Measurements from ENCODE around the gene PIP5K1B.

Gene PIP5K1B

DNA sequence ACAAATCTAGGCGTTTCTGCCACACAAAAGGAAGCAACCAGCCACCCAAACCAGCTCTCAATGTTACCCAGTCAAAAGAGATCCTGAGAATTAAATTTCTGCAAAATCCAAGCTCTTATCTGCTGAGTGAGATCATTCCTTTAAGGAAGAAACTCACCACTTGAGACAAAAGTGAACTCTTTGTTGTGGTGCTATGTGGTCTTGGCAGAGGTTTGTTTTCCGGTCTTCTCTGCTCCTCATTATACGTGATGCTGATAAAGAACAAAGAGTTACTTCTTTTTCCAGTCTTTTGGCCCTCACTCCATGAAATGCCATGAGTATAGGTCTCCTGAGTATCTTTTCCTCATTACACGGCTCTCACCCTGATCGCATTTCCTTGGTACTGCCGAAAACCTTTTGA lies 226.8 kb downstream of the PIP5K1B start:
- no peak for DNase-seq

DNA sequence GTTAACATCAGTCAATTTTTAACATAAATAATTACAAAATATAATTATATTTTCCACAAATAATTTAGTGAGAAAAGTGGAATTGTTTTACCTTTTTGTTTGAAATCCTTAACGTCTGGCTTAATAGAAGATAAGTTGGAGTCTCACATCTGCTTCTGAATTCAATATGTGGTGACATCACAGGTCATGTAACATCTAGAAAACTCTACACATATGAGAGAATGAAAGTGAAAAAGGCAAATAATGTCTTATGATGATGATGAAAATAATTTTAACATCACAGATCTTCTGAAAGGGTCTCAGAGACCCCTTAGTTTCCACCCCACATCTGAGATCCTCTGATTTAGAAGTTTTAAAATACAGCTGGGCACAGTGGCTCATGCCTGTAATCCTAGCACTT lies 227.4 kb downstream of the PIP5K1B start:
- DNase-seq, result no peak

DNA sequence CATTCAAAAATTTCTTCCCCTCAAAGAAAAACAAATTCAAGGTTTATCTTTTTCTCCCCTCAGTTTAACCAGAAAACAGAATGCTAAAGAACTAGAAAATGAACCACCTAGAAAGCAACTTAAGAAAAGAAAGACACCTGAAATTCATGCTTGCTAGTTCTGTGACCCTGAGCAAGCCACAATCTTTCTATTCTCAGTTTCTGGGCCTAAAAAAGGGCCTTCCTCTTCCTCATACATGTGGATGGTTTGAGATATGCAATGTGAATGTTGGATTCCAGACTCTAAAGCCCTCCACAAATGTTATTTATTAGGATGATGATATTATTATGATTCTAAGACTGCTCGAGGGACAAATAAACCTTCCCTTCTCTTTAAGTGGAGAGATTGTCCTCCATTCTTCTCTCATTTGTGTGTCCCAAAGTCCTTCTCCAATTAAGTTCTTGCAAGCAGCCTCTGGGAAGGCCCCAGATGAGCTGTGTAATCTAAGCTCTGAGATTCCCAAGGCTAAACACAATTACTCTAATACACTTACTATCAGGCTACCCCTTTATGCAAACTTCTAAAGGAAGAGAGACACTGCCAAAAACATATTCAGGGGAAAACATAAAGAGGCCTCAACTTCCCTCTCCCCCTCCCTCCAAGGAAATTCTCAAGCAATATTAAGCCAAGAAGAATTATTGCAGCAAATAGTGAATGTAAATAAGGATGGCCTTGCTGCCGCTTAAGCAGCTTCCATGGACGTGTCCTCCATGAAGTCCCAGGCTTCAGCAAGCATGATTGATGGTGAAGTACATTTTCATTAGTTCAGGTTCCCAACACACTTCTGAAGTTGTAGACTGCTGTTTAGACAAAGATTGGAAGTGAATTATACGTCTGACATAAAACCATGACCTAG lies 228.6 kb downstream of the PIP5K1B start:
- no peak for DNase-seq

DNA sequence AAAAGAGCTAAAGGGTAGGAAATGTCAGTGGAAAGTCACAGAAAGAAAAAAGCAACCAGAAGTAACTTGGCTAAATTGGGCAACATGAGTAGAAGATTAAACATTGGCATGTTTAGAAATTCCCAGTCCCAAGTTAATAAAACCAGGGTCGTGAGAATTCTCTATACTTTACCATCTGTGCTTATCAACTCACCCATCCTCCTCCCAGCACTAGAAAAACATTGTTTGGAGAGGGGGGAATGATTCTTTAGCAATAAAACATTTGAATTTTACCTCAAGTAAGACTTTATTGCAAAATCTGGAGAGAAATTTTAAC lies 229.2 kb downstream of the PIP5K1B start:
- no peak for DNase-seq

DNA sequence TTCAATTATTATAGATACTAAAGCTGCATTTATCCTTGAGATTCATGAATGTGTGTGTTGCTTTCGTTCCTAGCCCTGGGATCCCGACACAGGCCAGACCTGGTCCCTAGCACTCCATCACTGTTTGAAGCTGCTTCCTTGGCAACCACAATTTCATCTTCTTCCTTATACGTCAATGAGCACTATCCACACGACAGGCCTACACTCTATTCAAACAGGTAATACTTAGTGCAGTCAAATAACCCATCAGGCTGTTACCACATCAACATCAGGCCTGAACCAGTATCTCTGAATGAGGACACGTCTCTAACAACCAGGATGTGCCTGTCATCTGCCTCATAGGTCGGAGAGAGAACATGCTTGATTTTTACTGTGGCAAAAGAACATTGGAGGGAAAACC lies 235.5 kb downstream of the PIP5K1B start:
- DNase-seq, result no peak

DNA sequence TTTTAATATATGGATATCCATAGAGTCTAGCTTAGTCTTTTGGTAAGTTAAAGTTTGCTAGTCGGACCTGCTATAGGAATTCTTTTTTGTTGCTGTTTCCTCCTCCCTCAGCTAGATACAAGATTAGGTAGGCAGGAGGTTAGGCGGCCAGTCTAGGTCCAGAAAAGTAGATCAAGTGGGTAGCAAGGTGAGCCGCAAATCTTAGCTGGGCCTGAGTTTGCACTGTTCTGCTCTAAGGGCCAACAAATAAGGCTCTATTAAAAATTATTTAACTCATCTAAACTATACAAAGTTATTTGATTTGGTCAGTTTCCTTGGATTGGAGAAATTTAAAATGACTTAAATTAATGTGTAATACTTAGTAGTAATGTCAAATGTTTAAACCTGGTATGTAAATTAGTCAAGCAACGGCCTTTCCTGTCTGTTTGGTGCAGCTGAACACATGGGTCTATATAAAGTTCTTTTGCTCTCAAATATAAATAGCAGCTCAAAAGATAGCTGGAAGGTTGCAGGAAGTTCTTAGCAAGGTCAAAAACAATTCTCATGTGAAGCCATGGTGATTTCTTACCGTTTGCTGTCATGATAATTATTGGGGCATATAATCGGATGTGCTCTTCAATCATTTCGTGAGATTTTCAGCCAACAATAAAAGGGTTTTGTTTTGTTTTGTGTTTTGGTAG lies 236.9 kb downstream of the PIP5K1B start:
- no peak for DNase-seq

DNA sequence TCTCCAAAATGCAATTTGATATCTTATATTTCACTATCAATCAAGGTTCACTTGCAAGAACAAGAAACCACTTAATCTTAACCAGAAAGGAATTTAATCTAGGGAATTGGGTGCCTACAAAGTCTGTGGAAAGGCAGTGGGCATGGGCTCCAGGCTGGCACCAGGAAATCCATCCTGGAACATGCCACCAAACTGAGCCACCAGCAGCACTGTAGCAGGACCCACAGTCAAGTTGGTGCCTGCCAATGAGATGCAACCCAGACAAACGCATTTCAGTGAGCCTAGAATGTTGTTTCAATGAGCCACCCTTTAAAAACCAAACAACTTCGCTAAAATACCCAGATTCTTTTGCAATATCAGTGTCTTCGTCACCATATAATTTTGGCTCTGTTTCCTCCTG lies 237.8 kb downstream of the PIP5K1B start:
- no peak for DNase-seq

DNA sequence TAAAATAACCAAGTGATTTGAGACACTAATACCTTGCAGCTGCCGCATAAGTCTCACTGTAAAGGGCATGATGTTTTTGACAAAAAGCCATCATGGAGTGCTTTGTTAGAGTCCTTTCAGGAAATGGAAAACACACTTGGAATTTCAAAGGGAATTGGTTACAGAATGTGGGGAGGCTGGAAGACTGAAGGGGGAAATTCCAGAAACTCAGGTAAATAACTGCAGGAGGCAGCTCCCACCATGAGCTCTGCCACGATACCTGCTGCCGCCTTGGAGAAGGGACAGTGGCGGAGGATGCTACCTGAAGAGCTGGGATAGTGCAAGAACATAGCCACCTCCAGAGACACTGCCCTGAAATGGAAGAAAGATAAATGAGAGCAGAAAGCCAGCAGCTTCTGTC lies 242.0 kb downstream of the PIP5K1B start:
- DNase-seq, result no peak

DNA sequence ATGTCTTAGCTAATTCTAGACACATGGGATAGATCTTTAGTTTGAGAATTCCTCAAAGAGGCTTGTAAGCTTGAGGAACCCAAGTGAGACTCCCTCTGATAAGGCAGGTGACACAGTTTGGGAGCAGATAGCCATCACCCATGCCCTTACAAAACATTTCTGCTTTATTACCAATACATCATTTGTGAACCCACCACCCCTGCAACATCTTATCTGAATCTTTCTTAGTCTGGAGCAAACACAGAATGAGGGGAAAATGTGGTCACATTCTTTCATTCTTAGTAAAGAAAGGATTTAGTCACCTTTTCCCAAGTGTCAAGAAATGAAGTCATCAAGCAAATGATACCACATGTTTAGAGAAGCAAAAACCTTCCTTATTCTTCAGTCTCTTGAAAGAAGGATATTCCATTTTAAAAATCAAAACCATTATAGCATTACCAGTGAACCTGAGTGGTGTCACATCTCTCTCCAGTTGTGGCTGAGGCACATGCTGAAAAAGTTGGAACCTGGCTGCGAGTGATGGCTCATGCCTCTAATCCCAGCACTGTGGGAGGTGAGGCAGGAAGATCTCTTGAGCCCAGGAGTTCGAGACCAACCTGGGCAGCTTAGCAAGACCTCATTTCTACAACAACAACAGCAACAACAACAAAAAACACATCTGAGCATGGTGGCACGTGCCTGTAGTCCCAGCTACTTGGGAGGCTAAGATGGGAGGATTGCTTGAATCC lies 243.0 kb downstream of the PIP5K1B start:
- DNase-seq, result no peak

DNA sequence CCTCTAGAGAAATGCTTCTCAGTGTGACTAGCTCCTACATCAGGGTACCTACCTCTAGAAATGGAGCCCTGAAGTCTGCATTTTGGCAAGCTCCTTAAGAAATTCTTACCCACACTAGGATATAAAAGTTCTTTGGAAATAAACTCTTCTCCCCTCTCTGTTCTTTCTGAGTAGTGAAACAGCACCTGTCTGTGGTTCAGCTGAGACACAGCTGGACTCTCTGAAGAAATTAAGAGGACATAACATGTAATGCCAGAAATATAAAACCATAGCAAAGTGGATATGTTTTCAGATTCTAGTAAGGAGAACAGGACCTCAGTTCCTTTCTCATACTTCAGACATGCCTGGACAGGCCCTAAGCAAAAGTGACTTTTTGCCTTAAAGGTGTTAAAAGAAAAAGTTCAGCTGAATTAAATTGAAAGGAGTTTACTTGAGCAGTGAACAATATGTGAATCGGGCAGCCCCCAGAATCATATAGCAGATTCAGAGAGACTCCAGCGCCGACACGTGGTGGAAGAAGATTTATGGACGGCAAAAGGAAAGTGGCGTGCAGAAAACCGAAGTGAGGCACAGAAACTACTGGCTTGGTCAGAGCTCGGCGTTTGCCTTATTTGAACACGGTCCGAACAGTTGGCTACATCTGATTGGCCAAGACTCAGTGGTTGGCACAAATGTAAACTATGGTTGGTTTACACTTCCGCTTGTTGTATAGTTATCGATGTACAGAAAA lies 244.4 kb downstream of the PIP5K1B start:
- no peak for DNase-seq

DNA sequence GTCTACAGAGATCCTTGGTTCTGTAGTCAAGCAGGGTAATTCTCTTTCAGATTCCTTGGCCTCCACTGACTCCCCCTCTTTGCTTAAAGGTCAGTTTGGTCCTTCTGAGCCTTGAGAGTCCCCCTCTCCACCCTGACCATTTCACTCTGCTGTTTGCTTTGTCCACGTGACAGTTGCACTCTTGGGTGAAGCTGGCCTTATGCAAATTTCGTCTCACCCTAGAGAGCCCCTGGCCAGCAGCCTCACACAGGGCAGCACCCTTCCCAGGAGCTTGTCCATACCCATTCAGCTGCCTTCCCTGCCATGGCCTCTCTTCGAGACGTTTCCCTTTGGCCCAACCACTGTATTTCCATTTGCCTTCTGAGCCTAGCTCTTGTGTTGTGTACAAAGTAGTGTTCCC lies 245.1 kb downstream of the PIP5K1B start:
- DNase-seq, result no peak

DNA sequence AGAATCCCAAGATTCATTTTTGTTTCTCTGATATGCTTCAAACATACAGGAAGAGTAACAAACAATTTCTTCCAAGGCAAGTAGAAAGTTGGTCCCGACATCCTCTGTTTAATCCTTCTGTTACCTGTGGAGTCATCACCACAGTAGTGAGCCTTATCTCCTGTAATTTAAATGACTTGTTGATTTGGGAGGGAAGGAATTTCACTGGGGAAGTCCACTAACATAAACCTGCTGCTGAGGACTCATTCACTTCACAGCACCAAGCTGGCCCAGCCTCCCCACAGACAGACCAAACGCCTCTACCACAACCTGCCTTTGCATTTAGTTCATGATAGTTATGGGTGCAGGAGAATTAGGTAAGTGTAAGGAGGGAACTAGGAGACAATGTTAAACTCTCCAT lies 245.6 kb downstream of the PIP5K1B start:
- DNase-seq, result no peak

DNA sequence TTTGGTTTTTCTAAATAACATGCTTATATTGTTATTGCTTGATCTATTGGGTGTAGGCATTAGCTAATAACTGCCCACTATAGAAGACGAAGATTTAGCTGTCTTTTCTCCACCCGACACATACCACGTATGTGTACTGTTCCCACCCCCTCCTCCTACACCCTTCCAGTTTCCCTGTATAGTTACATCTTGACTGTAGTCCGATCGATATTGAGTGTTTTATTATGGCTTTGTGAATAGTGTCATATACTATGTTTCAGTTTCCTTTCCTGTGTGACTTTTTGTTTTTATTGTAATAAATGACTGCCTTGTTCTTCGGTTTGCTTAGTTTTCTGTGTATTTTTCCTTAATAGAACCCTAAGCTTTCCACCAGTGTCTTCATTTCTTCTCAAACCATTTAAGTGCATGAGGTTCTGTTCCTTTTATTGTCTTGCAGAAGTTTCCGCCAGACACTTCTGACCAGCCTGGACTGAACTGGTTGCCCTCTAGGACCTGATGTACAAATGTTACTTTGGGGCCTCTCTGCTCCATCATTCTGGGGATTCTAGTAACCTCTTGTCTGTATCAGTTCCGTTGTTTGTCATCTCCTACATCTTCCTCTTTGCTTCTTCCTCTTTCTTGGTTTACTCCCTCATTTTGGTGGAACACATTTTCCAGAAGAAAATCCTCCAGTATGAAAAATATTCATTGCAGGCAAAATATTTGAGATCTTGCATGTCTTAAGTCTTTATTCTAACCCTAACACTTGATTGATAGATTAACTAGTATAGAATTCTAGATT lies 247.0 kb downstream of the PIP5K1B start:
- DNase-seq, result no peak

DNA sequence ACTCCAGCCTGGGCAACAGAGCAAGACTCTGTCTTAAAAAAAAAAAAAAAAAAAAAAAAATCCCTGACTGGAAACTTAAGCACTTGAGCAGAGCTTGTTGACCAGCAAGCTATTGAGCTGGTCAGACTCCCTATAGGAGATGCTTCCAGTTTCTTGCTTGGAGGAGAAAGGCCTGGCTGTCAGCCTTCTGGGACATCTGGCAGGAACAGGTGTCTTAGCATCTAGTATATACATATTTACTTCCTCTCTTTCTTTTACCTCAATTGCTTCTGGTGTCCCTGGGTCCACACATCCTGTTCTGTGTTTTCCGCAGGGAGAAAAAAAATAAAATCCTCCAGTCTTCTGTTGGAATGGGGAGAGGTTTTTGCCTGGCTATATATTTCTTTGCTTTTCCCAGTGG lies 248.7 kb downstream of the PIP5K1B start:
- DNase-seq, result no peak

DNA sequence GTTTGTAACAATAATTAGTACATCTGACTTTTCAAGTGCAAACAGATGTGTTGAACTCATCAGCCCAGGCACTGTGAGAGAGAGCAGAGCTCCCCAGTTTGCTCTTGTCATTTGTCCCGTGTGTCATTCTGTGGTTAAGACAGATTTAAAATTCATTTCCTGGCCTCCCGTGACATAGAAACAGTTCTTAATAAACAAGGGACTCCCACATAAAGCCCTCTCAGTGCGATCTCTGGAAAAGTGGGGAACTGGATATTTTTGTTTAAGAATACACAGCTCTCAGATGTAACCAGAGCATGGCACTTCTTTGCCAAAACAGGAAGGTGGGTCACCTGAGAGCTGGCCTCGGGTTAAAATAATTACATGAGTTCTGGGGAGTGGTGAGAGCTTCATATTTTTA lies 250.3 kb downstream of the PIP5K1B start:
- DNase-seq, result no peak

DNA sequence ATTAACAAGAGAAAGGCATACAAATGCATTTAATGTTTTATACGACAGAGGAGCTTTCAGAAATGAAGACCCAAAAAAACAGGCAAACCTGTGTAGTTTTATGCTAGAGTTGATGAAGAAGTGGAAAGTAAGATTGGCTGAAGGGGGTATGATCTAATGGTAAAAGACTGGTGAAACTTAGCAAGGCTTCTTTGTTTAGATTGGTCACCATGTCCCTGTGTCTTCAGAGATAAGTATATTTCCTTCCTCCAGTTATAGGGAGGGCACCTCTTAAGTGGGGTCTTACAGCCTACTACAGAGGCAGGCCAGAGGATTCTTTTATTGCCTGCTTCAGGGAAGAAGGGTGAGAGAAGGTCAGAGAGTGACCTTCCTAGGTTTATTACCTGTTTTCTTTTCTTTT lies 252.4 kb downstream of the PIP5K1B start:
- no peak for DNase-seq

DNA sequence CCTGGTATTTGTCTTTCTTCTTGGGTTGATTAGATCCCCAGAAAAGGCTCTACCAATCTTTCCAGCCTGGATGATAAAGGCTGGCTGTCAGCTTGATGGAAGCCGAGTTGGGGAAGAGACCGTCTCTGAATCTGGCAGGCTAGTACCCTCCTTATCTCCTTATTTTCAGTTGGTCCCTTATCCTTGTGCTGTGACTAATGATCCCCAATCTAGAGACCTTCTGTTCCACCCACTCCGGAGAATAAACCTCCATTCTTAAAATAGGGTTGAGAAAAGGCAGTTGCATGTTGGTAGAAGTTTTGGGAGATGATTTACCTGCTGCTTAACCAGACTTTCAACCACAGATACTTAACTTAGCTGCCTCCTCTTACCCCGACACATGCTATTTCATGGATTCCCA lies 256.5 kb downstream of the PIP5K1B start:
- no peak for DNase-seq

DNA sequence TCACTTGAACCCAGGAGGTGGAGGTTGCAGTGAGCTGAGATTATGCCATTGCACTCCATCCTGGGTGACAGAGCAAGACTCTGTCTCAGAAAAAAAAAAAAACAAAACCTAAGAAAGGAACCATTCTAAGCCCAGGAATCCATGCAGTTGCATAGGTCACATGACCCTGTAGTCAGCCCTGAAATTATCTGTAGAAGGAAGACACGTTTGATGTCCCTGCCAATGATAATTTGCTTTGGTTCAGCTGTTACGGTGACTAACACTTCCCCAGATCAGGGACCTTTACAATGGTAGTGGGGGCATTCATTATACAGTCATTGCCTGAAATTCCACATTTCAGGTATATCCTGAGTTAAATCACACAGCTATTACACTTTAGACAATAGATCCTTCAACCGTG lies 258.4 kb downstream of the PIP5K1B start:
- no peak for DNase-seq

DNA sequence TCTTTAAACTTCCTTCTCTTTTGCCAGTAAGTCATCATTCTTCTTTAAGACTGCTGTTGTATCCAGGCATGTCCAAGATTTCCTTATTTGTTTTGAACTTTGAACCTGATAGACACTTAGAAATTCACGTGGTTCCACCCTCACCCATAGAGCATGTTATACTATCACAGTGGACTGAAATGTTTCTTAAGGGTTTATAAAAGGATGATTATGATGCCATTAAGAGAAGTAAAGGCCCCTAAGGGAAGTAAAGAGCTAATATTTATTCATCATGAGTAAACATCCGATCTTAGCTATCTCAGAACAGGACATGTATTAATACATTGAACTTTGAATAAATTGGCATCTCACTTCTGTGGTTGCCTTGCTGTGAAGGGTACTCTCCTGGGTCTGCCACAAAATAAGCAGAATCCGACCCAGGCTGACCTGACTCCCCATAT lies 259.1 kb downstream of the PIP5K1B start:
- no peak for DNase-seq

DNA sequence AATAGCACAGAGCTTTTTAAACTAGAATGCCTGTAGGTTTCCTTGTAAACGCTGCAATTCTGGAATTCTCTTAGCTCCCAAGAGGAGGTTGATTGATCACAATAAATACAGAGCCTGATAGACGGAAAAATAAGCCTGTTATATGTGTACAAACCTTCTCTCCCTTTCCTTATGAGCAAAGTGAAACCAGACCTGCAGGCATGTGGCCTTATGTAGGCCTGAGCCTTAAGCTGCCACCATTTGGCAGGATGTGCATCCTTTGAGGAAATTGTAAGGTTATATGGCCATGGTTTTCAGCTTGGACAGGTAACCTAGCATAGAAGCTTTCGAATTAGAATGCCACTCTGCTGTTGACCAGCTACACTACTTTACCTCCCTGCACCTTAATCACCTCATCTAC lies 259.7 kb downstream of the PIP5K1B start:
- no peak for DNase-seq

DNA sequence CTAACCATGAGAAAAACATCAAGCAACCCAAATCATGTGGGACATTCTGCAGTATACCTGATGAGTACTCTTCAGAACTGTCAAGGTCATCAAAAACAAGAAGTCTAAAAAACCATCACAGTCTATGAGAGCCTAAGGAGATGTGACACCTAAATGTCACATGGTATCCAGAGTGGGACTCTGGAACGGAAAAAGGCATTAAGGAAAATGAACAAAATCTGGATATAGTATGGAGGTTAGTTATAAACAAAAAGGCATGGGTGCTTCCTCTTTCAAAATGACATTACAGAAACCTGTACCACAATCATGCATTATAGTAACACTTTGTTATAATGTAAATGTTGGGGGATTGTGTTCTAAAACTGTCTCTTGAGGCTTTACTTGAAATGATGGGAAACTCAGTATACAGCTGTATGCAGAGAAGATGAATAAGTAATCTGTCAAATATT lies 261.5 kb downstream of the PIP5K1B start:
- DNase-seq, result no peak

DNA sequence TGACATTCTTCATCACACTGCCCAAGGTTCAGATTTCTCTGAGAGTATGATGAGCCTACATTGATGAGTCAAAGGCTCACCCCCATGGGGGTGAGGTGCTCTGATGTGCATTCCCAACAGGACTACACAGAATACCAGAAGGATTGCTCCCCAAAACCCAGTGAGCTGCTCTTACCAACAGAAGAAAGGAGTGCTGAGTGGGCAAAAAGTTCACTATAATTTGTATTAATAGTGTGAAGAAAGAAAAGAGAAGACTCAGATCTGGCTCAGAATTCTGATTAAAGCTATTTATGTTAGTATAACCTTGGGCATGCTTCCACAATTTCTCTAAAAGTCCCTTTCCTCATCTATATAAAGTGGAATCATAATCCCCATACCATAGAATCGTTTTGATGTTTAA lies 262.8 kb downstream of the PIP5K1B start:
- DNase-seq, result no peak
